Hepatocyte (in vitro differentiated cells): ENCODE data around the gene EEF2K. TPM values are rescaled to one million over a fixed set of nuclear protein-coding genes. Genes with fewer than 3 reads are reported as not detected.

Experiments used
- DNase-seq: peaks from one replicate; pipeline ENCODE4 v3.0.0-alpha.2; 2016; ENCODE audit warnings: low spot score
- H2AFZ ChIP-seq: fragments of 200-600 bp; sonication (generic); 2 replicates; pipeline ENCODE4 v1.6.0; 2016; ENCODE audit warnings: antibody characterized with exemption, mild to moderate bottlenecking
- H3K27ac ChIP-seq: fragments of 200-600 bp; sonication (generic); 2 replicates; pipeline ENCODE4 v1.5.1; 2016; ENCODE audit warnings: mild to moderate bottlenecking
- H3K27me3 ChIP-seq: fragments of 200-600 bp; sonication (generic); 2 replicates; pipeline ENCODE4 v1.6.1; 2016
- H3K36me3 ChIP-seq: fragments of 200-600 bp; sonication (generic); replicated peaks from 2 replicates; pipeline ENCODE4 v1.5.1; 2016; ENCODE audit warnings: low read depth; ENCODE audit not compliant: insufficient read depth
- H3K4me1 ChIP-seq: fragments of 200-600 bp; sonication (generic); 2 replicates; pipeline ENCODE4 v1.5.1; 2016; ENCODE audit warnings: mild to moderate bottlenecking, moderate library complexity; ENCODE audit not compliant: insufficient read depth
- H3K4me2 ChIP-seq: fragments of 200-600 bp; sonication (generic); 2 replicates; pipeline ENCODE4 v1.6.0; 2016
- H3K4me3 ChIP-seq: fragments of 200-600 bp; sonication (generic); 2 replicates; pipeline ENCODE4 v1.5.1; 2016; ENCODE audit warnings: mild to moderate bottlenecking
- H3K79me2 ChIP-seq: fragments of 200-600 bp; sonication (generic); 2 replicates; pipeline ENCODE4 v1.6.0; 2017; ENCODE audit warnings: mild to moderate bottlenecking
- H3K9me2 ChIP-seq: fragments of 200-600 bp; sonication (generic); replicated peaks from 2 replicates; pipeline ENCODE4 v1.6.0; 2017; ENCODE audit warnings: mild to moderate bottlenecking; ENCODE audit not compliant: insufficient read depth
- H3K9me3 ChIP-seq: fragments of 200-600 bp; sonication (generic); 2 replicates; pipeline ENCODE4 v1.5.1; 2016; ENCODE audit warnings: low read depth, mild to moderate bottlenecking
- H4K20me1 ChIP-seq: fragments of 200-600 bp; sonication (generic); 2 replicates; pipeline ENCODE4 v1.6.0; 2016; ENCODE audit warnings: mild to moderate bottlenecking; ENCODE audit not compliant: insufficient read depth, poor library complexity, severe bottlenecking
- EZH2 ChIP-seq: fragments of 200-600 bp; sonication (generic); IDR thresholded peaks from 2 replicates; pipeline ENCODE4 v1.6.1; 2016; ENCODE audit warnings: antibody characterized with exemption, mild to moderate bottlenecking, borderline replicate concordance
- EZH2phosphoT487 ChIP-seq: fragments of 200-600 bp; sonication (generic); IDR thresholded peaks from one replicate; pipeline ENCODE4 v1.6.1; 2018; ENCODE audit warnings: antibody characterized with exemption, mild to moderate bottlenecking, low read depth, moderate library complexity; ENCODE audit not compliant: unreplicated experiment, severe bottlenecking
- WGBS: methylation state at CpG from one replicate; pipeline ENCODE4 v1.1.6; 2016; ENCODE audit warnings: low lambda C conversion rate; ENCODE audit errors: missing lambda C conversion rate; 5-methylcytosine and 5-hydroxymethylcytosine counted together
- polyA plus RNA-seq: library from polyadenylated mRNA; unstranded; fragments of >200 nt; fragmentation: Nextera tagmentation; extraction: Ambion mirVana; gene quantifications from 2 replicates; pipeline ENCODE4 v1.2.1, GENCODE V29; 2016
- total RNA-seq: library from RNA; depleted of rRNA; stranded (reverse); fragments of >200 nt; gene quantifications from 2 replicates; pipeline ENCODE4 v1.2.3, GENCODE V29; 2014
- TF ChIP-seq, protein P1 (sequence below): fragments of 200-600 bp; sonication (generic); IDR thresholded peaks from 2 replicates; pipeline ENCODE4 v1.5.1; 2016; ENCODE audit warnings: antibody characterized with exemption, mild to moderate bottlenecking; ENCODE audit not compliant: poor library complexity

EEF2K gene
- total and polyA plus RNA-seq, 2 experiments from 2014 or later, result 7.9 to 15.1 TPM

DNA sequence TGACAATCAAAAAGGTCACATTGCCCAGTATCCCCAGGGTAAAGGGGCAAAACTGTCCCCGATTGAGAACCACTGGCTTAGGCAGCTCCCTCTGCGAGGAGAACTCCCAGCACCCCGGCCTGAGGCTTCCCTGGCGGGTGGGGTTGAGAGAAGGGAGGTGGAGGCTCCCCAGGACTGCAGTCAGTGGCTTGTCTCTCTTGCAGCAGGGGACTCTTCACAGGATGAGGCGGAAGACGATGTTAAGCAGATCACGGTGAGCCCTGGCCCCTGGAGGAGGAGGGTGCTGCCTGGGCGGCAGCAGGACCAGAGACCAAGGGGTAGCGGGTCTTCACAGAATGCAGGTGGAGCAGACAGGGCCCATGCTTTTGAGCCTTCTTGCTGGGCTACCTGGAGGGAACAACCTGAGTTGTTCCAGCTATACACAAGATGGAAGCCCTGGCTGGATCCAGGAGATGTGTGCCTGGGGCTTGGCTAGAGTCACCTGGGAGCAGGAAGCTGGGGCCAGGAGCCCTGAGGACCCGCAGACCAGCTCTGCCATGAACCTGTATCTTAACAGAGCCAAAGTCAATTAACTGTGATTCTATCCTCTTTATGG is 107.9 kb downstream of the EEF2K start:
- Histone ChIP-seq H3K4me2 (no peak overlapping the region), H3K4me3 (no peak overlapping the region), H3K27ac (no peak overlapping the region), H3K4me1 (no peaks in the 10 kb centered on the region), H3K9me2 (no peaks in the 10 kb centered on the region), H3K79me2 (no peaks in the 10 kb centered on the region), H3K36me3 (no peaks in the 10 kb centered on the region), H3K9me3 (no peaks in the 10 kb centered on the region), H3K27me3 (no peaks in the 10 kb centered on the region), H4K20me1 (no peaks in the 10 kb centered on the region), H2AFZ (no peak overlapping the region)
- TF ChIP-seq EZH2, result no peak
- TF ChIP-seq, protein P1, sequence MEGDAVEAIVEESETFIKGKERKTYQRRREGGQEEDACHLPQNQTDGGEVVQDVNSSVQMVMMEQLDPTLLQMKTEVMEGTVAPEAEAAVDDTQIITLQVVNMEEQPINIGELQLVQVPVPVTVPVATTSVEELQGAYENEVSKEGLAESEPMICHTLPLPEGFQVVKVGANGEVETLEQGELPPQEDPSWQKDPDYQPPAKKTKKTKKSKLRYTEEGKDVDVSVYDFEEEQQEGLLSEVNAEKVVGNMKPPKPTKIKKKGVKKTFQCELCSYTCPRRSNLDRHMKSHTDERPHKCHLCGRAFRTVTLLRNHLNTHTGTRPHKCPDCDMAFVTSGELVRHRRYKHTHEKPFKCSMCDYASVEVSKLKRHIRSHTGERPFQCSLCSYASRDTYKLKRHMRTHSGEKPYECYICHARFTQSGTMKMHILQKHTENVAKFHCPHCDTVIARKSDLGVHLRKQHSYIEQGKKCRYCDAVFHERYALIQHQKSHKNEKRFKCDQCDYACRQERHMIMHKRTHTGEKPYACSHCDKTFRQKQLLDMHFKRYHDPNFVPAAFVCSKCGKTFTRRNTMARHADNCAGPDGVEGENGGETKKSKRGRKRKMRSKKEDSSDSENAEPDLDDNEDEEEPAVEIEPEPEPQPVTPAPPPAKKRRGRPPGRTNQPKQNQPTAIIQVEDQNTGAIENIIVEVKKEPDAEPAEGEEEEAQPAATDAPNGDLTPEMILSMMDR, result no peak
- TF ChIP-seq EZH2phosphoT487, result no peak
- WGBS, result 95% methylated on average over 10 of the region's 10 CpGs
- DNase-seq, result no peak

DNA sequence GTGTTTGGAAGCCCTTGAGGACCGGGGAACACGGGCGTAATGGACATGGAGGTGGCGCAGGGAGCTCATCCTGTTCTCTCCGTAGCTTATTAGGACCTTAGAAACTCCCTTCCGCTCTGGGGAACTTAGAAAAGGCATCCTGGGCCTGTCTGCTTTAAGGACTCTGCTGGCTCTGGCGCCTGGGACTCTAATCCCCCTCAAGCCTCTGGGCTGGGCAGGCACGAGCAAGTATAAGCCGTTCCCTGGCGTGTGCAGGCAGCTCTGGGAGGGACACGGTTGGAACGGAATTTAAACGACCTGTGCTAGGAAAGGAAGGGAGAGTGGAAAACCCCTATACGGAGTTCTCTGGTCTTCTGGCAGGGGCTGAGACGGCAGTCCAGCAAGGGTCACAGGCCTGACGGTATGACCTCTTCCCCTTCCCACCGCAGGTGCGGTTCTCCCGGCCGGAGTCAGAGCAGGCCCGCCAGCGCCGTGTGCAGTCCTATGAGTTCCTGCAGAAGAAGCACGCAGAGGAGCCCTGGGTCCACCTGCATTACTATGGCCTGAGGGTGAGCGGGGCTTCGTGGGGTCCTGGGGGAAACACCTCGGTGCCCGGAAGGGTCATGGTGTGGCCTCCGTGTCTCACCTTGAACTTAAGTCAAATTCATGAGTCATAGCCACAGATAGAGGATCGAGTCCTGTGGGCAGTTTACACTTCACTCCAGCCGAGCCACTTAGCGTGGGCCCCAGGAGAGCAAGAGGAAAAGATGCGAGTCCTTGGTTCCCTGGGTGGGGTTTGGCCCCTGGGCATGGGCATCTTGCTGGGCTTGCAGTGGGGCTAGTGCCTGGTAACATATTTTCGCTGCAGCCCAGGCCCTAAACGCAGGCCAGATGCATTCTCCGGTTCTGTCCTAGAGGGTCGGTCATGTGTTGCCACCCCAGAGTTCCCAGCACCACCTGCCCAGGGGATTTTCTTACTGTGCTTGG is 108.9 kb downstream of the EEF2K start:
- Histone ChIP-seq H3K79me2 (no peaks in the 10 kb centered on the region), H3K9me2 (no peaks in the 10 kb centered on the region), H4K20me1 (no peaks in the 10 kb centered on the region), H3K9me3 (no peaks in the 10 kb centered on the region), H3K4me3 (no peak overlapping the region), H3K27me3 (no peaks in the 10 kb centered on the region), H2AFZ (no peak overlapping the region), H3K36me3 (no peaks in the 10 kb centered on the region), H3K4me2 (no peak overlapping the region), H3K4me1 (no peaks in the 10 kb centered on the region), H3K27ac (no peak overlapping the region)
- WGBS, result 86% methylated on average over 37 of the region's 37 CpGs
- TF ChIP-seq EZH2 (no peak), EZH2phosphoT487 (no peak)
- TF ChIP-seq, protein P1, result no peak
- DNase-seq, result no peak

DNA sequence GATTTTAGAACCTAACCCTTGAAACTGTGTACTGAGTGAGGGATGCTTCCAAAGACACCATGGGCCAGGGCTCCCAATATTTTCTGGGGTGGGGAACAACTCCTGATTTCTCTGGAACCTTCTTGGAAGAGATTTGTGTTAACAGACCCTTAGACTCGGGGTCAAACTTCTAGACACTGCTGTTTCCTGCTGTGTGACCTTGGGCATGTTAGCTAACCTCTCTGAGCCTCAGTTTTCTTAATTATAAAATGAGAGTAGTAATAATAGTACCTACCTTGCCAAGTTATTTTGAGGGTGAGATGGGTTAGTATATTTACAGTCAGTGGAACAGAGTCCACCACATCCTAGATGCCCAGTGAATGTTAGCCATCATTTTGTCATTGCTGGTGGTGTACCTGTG is 109.9 kb downstream of the EEF2K start:
- 100% methylated on average over 1 of the region's 1 CpG for WGBS

More for the DNA sequence above, 109.9 kb downstream of the EEF2K start:
- Histone ChIP-seq H3K9me2 (no peaks in the 10 kb centered on the region), H2AFZ (no peak overlapping the region), H3K79me2 (no peaks in the 10 kb centered on the region), H3K9me3 (no peaks in the 10 kb centered on the region), H3K27ac (no peak overlapping the region), H3K4me3 (no peak overlapping the region), H3K36me3 (no peaks in the 10 kb centered on the region), H3K4me2 (no peak overlapping the region), H4K20me1 (no peaks in the 10 kb centered on the region), H3K4me1 (no peaks in the 10 kb centered on the region), H3K27me3 (no peaks in the 10 kb centered on the region)
- TF ChIP-seq, protein P1, result no peak
- no peak for TF ChIP-seq EZH2
- no peak for TF ChIP-seq EZH2phosphoT487
- DNase-seq, result no peak
